GM04504 (cell line): Measurements from ENCODE around the gene WHAMM.
A peak's percentile ranks its signal among the peaks of the same experiment; 100 is the strongest.
"Not testable (repeated sequence)": the region's sequence is repeated elsewhere in the genome, so short reads cannot be mapped to it uniquely, and the experiment has no call there.

ENCODE experiments used
- DNase-seq: peaks from one replicate; pipeline ENCODE4 v3.0.0-alpha.2; 2012; ENCODE audit warnings: low read depth

The WHAMM gene

DNA sequence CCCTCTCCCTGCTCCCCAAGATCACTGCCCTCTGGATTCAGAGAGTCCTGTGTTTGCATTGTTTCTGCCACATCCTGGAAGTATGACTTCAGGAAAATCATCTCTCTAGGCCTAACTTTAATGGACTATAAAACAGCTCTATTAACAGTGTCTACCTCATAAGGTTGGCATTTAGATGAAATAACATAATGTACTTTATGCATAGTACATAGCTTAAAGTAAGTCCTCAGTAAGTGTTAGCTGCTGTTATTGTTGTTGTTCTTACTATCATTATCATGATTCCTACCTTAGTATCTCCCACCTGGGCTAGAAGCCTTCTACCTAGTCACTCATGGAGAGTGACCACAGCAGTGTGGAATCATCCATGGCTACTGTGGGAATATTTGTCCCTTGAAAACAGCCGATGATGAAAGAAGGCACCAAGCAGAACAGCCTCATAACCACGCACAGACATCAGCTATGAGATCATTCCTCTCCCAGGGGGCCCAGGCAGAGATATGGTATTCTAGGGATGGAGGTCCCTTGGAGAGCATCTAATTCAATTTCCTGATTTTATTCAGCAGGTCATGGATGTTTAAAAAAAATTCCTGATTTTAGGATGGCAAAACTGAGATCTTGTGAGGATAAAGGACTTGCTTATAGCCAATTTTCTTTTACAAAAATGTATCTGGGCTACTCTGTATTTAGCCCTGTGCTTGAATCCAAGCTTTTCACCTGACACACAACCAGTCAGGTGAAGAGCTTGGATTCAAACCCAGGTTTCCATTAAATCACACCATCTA lies 5.4 kb upstream of the WHAMM start:
- DNase-seq, result no peak

DNA sequence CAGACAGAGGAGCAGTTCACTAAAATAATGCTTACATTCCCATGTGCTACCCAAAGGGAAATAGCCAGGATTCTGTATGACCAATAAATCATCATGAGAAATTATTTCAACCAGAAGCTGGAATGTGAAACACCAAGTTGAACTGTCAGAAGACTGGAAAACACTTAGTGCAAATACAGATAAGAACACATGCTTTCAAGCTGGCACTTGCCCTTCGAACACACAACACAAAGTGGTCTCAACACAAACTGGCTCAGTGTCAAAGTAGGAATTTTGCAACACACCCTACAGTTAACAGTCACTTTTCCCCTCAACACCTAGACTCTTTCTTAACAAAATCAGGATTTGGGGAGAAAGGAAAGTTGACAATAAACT lies 4.9 kb upstream of the WHAMM start:
- DNase-seq, result no peak

DNA sequence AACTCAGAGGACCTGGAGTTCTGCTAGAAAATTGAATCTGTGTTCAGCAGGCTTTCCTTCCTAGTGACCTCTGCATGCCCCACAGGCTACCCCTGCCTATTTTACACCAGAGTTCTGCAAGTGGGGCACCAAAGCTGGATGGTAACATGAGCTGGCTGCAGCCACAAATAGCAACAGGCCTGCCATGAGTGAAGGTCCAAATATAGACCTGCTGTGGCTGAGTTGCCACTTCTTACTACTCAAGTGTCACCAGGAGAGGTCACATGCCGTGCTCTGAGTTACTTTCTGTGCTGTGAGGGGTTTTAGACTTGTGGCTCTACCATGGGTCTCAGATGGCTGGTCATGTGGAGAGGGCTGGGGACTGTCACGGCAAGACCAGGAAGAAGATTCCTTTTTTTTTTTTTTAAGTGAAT lies 3.4 kb upstream of the WHAMM start, which contains the start of gene FSD2:
Gene FSD2, minus strand, starts transcription at position 76 of the 413 bp plus-strand sequence. CDS start 18,679 bp downstream, outside the sequence.
- no peak for DNase-seq

DNA sequence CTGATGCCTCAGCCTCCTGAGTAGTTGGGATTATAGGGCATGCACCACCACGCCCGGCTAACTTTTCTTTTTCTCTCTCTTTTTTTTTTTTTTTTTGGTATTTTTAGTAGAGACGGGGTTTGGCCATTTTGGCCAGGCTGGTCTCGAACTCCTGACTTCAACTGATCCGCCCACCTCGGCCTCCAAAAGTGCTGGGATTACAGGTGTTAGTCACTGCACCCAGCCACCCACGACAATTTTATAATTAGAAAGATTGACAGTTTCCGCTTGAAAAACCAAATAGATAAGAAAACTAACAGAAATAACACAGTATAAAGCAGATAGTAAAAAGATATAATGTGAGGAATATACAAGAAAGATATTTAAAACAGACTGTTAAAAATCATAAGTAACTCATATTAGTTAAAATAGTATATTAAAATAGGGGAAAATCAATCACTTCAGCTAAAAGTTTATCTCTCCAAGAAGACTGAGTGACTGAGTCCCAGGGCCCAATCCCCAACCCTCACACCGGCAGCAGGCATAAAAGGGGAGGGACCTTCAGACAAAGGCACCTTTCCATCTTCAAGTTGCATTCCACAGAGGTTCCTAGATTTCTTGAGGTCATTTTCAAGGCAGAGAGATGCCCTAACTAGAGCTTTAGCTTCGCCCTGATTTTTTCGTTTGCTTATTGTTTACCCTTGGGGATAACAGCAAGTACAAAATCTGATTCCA lies 1.4 kb upstream of the WHAMM start:
- DNase-seq, result no peak

DNA sequence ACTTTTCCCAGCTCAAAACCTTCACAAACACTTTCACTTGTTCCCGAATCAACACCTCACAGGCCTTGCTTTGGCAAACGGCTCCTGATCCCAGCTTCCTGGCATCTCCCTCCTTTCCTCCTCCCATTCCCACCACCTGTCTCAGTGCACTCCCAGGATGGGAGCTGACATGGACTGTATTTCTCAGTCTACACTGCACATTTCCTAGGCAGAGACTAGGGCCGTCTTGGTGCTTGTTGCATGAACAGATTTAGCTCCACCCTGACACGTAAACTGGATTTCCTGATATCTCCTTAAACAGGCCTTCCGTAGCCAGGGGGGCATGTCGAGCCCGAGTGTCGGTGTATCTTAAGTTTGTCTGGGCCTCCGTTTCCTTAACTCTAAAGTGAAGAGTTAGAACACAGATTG lies 790 bp upstream of the WHAMM start:
- no peak for DNase-seq

DNA sequence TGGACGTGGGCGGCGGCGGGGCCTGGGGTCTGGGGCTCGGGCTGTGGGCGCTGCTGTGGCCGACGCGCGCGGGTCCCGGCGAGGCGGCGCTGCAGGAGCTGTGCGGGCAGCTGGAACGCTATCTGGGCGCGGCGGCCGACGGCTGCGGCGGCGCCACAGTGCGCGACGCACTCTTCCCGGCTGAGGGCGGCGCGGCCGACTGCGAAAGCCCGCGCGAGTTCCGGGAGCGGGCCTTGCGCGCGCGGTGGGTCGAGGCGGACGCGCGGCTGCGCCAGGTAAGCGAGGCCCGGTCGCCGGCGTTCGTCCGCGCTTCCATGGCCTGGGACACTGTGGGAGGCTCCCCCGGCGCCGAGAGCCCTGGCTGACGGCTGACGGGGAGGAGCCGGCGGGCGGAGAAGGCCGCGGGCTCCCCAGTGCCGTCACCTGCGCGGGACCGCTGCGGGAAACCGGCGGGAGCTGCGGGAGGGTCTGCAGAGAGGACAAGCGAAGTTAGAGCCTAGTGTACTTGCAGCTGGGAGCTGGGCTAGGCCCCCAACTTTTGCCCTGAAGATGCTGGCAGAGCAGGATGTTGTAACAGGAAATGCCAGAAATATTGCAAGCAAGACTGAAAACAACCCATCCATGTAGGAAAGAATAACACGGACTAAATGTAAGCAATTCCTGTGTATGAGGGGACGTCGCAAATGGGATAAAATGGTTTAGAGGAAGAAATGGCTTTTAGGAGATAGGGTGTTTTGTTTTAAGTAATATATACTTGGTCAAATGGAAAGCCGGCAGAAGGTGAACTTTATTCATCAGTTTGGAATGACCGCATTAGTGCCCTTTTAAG lies 847 bp downstream of the WHAMM start:
- no peak for DNase-seq

DNA sequence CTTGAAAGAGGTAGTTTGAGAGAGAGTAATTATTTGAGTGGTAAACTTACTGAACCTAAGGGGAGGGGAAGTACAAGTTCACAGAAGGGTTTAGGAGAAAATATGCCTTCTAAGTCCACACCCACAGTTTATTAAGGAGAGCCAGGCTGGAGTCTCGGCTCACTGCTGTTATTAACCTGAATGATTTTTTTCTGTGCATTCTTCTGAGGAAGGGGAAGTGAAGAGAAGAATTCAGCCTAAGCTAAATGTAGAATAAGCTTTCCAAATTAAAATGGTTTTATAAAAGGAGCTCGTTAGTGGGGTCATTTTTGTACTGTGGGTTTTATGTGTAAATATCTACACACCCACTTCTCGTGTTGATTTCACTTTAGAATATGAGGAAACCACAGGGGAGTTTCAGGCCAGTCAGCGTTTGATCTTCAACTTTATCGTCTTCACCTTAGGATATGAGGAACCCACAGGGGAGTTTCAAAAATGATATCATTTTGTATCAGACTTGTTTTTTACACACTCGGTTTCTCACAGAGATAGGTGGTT lies 1.5 kb downstream of the WHAMM start:
- DNase-seq, result no peak

DNA sequence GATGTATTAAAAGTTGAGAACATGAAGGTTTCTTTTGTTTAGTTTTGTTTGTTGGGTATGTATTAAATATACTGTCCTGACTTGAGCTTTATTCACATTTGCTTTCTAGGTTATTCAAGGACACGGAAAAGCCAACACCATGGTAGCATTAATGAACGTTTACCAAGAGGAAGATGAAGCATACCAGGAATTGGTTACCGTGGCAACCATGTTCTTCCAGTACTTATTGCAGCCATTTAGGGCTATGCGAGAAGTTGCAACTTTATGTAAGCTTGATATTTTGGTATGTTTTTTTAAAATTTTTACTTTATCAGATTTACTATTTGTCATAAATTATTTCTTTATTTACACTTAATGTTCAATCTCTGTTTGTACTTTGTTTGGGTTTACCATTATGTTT lies 3.6 kb downstream of the WHAMM start:
- no peak for DNase-seq

DNA sequence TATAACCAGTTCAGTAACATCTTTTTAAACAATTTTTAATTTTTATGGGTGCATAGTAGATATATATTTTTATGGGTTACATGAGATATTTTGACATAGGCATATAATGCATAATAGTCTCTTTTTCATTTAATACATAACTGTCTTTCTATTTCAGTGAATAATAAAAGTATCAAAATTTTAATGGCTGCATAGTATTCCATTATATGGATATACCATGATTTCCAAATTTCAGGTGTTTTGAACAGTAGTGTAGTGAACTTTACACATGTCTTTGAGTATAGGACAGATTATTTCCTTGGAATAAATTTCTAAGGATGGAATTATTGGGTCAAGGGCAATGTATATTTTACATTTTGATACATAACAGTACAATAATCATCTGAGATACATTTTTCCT lies 10.7 kb downstream of the WHAMM start:
- no peak for DNase-seq

DNA sequence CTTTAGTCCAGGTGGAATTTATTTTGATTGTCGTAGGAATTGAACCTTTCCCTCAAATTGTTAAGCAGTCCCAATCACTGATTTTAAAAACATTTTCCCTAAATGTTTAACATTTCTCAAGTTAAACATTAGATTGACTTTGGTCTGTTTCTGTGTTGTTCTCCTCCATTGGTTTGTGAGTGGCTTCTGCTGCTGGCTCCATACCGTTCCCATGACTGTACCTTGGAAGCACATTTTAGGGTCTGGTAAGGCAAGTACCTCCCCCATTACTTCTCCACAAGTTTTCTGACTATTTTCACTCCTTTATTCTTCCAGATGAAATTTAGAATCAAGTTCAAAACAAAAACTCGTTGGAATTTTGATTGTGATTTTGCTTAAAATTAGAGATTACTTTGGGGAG lies 12.0 kb downstream of the WHAMM start:
- DNase-seq, result not testable (repeated sequence)

DNA sequence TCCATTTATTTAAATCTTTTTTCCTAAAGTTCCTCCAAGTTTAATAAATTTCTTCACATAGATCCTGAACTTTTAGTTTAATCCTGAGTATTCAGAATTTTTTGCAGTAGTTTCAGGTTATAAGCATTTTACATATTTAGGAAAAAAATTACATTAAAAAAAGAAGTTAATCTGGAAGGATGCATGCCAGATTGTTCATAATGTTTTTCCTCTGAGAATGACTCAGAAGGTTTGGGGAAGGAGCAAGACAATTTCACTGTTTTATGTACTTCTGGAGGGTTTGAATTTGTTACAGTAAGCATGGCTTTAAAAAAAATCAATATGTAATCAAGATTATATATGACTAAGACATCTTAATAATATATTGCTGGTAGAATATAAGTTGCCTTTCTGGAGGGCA lies 12.4 kb downstream of the WHAMM start:
- not testable (repeated sequence) for DNase-seq

DNA sequence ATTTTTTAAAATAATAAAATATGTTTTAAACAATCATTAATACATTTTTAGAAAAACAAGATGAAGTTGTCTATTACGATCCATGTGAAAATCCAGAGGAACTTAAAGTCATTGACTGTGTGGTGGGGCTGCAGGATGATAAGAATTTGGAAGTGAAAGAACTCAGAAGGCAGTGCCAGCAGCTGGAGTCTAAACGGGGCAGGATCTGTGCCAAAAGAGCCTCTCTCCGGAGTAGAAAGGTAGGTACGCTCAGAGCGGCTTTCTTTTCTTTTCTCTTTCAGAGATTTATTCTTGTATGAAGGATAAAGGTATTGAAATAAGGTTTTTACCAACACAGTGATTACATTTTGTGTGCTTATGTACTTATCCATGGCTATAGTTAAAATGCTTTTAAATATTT lies 13.6 kb downstream of the WHAMM start:
- no peak for DNase-seq

DNA sequence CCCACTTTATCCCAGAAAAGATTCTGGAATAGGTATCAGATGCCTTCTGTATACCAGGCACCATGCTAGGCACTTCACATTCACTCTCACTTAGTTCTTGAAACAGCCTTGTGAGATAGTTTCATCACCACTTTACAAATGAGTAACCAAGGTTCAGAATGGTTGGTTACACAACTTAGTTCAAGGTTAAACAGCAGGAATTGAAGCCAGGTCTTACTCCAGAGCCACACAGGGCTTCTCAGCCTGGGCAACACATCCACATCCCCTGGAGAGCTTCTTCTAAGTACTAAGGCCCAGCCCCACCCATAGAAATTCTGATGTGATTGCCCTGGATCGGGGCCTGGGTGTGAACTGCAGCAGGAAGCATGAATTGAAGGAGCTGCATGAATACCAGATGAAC lies 18.6 kb downstream of the WHAMM start:
- no peak for DNase-seq

DNA sequence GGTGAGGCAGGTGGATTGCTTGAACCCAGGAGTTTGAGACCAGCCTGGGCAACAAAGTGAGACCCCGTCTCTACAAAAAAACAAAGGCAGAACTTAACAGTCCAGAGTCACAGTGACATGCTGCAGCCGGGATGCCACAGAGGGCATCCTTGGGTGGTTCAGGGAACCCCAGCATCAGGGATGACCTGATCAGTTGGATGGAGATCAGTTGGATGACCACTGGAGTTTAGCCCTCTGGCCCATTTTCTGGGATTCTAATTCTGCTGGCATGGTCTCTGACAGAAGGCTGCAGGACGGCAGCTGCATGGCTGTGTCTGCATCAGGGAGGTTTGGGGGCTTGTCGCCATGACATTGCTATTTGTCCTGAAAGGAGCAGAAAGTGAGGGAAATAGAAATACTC lies 19.8 kb downstream of the WHAMM start:
- no peak for DNase-seq

DNA sequence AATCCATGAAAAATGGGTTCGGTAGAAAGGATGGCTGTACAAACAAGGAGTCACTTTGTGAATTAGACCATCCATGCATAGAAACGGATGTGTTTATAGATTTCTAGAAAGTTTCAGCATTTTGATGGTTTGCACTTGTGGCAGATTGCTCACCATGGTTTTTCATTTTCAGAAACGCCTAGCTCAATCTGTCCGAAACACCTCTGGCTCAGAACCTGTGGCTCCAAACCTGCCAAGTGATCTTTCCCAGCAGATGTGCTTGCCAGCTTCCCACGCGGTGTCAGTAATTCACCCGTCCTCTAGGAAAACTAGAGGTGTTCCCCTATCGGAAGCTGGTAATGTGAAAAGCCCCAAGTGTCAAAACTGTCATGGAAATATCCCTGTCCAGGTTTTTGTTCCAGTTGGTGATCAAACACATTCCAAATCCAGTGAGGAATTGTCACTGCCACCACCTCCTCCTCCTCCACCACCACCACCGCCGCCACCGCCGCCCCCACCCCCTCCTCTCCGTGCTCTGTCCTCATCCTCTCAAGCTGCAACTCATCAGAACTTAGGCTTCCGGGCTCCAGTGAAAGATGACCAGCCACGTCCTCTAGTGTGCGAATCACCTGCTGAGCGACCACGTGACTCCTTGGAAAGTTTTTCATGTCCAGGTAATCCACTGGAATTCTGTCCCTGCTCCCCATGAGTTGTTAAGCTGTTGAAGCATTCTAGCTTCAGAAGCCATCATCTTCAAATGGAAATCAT lies 21.2 kb downstream of the WHAMM start:
- DNase-seq, result no peak

DNA sequence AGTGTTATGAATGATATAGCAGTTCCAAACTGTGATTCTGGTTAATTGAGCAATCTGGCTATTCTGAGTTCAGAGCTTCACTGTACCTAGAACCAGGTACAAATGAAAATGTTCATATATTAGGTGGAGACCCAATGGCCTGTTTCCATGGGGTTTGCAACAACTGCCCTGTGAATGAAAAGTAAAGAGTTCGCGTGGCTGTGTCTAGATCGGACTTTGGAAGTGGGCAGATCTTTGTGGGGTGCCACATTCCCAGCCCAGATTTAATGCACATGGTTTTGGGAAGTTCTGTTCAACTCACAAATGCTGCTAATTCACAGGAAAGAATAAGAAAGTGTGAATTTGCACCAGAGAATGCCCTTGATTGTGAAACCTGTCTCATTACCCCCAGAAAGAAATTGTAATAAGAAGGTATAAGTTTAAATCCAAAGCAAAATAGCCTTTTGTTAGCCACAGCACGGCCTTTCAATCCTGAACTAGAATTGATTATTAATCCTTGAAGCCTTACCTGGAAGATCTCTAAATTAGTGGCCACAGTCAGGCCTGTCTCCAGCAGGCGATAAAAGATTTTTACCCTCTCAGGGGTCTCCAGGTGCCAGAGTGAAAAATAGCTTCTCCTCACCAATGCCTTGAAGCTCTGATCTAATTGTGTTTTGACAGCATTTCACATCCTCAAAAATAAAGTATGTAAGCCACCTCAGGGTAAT lies 22.6 kb downstream of the WHAMM start:
- DNase-seq, result no peak

DNA sequence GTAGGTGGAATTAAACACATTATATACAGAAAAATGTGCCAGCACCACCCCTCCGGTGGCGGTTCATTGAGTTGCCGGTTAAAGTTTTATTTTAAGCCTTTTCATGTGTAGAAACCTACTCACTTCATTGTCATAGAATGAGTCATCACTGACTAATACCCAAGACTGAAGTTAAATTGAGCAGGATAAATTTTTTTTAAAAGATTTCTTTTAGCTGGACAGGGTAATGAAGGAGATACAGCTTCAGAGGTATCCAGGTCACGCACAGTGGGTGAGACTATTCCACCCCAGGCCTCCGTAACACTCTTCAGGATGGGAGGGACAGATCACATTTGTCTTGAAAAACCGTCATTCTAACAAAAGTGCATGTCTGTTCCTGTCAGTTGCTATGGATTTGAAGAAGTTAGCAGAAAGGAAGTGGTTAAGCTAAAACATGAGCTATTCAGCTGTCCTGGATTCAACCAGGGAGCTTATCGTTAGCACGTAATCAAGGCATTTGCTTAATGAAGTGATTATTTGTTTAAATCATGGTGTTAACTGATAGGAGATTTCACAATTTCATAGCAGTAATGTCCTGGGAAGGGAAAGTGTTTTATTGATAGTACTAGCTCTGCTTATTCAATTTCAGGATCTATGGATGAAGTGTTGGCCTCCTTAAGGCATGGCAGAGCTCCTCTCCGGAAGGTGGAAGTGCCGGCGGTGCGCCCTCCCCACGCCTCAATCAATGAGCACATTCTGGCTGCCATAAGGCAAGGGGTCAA lies 23.4 kb downstream of the WHAMM start:
- DNase-seq, result peak; percentile 62

DNA sequence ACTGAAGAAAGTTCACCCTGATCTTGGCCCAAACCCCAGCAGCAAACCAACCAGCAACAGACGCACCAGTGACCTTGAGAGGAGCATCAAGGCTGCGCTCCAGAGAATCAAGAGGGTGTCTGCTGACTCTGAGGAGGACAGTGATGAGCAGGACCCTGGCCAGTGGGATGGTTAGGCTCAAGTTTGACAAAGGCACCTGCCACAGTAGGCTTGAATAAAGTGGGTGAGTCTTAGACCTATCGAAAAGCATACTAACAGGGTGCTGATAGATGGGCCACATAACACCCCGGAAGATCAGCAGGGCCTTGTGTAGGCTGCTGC lies 23.9 kb downstream of the WHAMM start:
- no peak for DNase-seq

DNA sequence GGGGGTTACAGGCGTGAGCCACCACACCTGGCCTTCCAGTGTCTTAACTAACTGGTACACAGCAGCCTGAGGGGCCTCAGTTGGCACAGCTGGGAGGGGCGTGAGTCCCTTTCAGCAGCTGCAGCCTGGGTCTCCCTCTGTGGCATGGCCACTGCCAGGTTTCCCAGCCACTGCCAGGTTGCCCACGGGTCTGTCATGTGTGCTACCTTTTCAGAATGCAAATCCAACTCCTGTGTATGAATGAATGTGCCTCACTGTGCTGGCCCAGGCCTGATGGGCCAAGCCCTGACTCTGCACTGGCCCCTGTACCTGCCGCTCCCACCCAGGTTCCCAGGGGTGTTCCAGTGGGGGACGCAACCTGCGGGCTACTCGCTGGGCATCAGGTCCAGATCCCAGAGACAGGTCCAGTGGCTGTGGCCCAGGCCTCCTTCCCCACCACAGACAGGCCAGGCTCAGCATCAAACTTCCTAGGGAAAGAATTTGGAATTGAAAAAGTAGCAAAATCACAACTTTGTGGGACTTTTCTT lies 26.0 kb downstream of the WHAMM start:
- DNase-seq, result no peak

DNA sequence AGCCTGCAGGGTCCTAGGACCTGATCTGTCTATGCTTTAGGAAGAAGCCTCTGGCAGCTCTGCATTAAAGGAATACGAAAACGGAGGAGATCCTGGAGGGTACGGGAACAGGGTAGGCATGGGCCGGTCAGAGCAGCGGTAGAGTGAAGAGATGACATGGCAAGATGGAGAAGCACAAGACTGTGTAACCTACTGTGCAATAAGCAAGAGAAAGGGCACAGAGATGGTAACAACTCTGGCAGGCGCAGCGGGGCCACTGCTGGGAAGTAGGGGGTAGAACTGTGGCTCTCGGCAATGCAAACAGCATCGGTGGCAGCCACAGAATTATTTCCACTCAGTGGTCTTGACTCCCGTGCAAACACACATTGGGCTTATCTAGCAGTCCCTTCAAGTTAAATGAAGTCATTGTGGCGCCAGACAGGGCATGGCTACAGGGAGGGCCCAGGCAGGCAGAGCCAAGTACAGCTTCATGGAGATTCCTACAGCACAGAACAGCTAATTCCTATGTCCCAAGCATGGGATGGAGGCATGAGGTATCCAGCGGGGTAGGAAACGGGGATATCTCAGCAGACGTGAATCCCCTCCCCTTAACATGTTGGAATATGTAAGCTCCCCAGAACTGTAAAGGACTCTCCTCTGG lies 28.8 kb downstream of the WHAMM start:
- DNase-seq, result no peak
